ENCODE results near the gene PDYN.

PDYN gene

DNA sequence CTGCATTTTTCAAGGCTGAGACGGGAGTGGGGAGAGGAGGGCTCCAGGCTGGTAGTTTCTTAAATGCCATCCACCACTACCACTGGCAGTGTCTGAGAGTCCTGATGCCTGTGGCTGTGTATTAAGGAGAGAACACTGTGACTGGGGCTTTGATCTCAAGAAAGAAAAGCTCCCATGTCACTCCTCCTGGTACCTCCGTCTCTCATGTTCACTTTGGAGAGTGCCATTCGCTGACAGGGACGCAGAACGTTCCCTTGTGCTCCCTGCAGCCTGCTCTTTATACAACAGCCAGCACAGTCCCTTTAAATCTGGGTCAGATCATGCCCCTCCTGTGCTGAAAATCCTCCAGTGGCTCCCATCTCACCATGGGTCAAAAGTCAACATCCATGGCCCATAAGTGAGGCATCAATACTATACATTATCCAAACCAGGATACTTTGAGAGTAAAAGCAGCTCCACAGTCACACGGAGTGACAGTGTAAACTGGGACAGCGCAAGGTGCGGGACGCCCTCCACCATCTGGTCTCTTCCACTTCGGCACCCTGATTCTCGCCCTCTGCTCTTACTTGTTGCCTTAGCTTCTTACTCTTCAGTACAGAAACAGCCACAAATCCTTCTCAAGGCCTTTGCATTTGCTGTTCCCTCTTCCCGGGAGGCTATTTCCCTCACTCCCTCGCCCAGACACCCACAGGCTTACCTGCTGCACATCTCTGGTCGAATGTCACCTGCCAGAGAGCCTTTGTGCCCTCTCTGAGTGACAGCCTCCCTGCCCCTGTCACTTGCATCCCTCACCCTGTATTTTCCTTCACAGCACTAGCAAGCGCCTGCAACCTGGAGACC lies 20.0 kb downstream of the PDYN start:
- H3K4me3 ChIP-seq (ENCODE audit: low read depth in 1 of 2, low read length in 2 of 2) = no peak overlapping the region
- no peaks in the 10 kb centered on the region for H3K36me3 ChIP-seq (ENCODE audit: control insufficient read depth in 1 of 2, insufficient read depth in 2 of 2, low read length in 2 of 2)
- no peak overlapping the region for H3K27ac ChIP-seq (ENCODE audit: low read depth, low read length)
- no peaks in the 10 kb centered on the region for H3K4me1 ChIP-seq (ENCODE audit: control insufficient read depth in 1 of 2, insufficient read depth in 2 of 2, low read length in 2 of 2)
- H3K9me3 ChIP-seq (ENCODE audit: control insufficient read depth in 1 of 2, low read length in 2 of 2) = no peaks in the 10 kb centered on the region
- H3K27me3 ChIP-seq (ENCODE audit: control insufficient read depth in 1 of 2, insufficient read depth in 2 of 2, low read length in 2 of 2) = peaks cover 0 to 10% of the 10 kb centered on the region in 2 donors
- H3K9ac ChIP-seq (ENCODE audit: low read depth in 1 of 2, low read length in 2 of 2) = no peak overlapping the region

DNA sequence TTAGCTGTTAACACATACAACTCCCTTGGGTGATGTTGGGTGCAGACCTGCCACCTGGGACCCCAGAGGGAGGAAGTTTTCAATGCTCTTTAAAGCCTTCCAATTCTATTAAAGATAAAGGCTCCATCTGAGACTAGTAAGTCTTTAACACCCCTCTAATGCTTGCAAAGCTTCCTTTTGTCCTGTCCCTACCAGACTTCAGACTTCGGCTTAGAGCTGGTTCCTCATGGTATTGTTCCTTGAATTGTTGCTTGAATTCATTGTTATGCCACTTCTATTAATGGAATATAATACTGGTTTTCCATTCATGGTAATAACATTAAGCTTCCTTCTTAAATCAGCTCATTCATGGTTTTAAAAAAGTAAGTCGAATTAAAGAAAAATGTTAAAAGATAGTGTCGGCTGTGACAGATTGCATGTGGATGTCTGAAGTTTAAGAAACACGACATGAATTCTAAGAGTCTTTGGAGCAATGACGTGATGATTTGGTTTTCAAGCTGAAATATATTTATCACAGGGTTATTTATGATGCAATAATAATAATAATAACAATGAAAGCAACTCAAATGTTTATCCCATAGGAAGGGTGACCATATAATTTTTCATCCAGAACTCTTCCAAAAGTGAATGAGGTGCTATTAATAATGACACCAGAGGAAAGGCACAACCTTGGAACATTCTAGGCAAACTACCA lies 21.8 kb downstream of the PDYN start:
- no peaks in the 10 kb centered on the region for H3K9me3 ChIP-seq (ENCODE audit: control insufficient read depth in 1 of 2, low read length in 2 of 2)
- H3K36me3 ChIP-seq (ENCODE audit: control insufficient read depth in 1 of 2, insufficient read depth in 2 of 2, low read length in 2 of 2) = no peaks in the 10 kb centered on the region
- no peak overlapping the region for H3K9ac ChIP-seq (ENCODE audit: low read depth in 1 of 2, low read length in 2 of 2)
- no peaks in the 10 kb centered on the region for H3K4me1 ChIP-seq (ENCODE audit: control insufficient read depth in 1 of 2, insufficient read depth in 2 of 2, low read length in 2 of 2)
- H3K27ac ChIP-seq (ENCODE audit: low read depth, low read length) = no peak overlapping the region
- H3K27me3 ChIP-seq (ENCODE audit: control insufficient read depth in 1 of 2, insufficient read depth in 2 of 2, low read length in 2 of 2) = peaks cover 0 to 4% of the 10 kb centered on the region in 2 donors
- H3K4me3 ChIP-seq (ENCODE audit: low read depth in 1 of 2, low read length in 2 of 2) = no peak overlapping the region

DNA sequence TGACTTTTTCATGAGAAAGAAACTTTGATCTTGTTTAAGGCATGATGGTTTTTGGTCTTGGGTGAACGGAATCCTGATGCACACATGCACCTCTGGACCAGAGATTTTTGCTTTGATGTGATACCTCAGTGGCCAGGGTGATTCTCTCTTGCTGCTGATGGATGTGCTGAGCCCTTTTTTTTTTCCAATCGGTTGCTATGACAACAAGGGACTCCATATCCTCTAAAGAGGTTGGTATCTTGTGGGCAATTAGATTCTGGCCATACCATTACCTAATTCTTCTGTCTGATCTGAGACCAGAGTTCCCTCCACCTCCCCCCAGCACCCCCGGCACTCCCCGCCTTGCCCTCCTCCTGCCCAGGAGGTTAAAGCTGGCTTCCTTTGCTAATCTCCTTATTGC lies 24.9 kb downstream of the PDYN start:
- Histone ChIP-seq H3K27ac (ENCODE audit: low read depth, low read length) (no peak overlapping the region), H3K9ac (ENCODE audit: low read depth in 1 of 2, low read length in 2 of 2) (no peak overlapping the region), H3K4me1 (ENCODE audit: control insufficient read depth in 1 of 2, insufficient read depth in 2 of 2, low read length in 2 of 2) (peaks cover 0 to 7% of the 10 kb centered on the region in 2 donors), H3K36me3 (ENCODE audit: control insufficient read depth in 1 of 2, insufficient read depth in 2 of 2, low read length in 2 of 2) (no peaks in the 10 kb centered on the region), H3K4me3 (ENCODE audit: low read depth in 1 of 2, low read length in 2 of 2) (no peak overlapping the region), H3K27me3 (ENCODE audit: control insufficient read depth in 1 of 2, insufficient read depth in 2 of 2, low read length in 2 of 2) (no peaks in the 10 kb centered on the region), H3K9me3 (ENCODE audit: control insufficient read depth in 1 of 2, low read length in 2 of 2) (no peaks in the 10 kb centered on the region)

DNA sequence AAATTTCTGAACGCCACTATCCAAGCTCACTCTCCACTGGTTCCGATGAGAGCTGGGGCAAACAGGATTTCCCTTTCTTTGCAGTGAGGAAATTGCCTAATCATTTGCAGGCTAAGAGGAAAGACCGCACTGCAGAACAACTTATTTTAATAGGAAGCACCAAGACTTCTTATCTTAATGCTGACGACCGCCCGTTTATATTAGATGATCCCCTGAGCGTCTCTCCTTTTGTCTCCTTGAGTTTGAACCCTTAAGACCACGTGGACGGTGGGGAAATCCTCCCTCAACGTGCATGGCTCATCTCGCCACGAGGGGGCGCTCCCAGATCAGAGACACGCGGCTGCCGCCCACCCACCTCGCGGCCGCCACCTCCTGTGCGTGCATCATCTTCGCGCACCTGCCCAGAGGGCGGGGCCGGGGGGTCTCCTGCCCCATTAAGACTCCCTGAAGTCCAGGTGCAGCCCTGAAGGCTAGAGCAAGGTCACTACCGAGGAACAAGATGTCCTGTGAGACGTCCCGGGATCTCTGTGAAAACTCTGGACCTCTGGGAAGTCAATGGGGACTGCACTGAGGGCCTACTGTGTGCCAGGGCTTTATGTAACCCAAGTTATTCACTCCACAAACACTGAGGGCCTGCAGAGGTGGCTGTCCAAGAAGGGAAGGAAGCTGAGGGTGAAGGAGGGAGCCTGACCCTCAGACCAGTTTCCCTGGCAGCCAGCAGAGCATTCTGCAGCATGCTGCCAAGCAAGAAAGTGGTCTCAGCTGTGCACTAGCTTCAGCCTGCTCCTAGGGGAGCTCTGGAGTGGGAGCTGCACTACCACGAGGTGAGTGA lies 28.1 kb downstream of the PDYN start:
- Histone ChIP-seq H3K9ac (ENCODE audit: low read depth in 1 of 2, low read length in 2 of 2) (no peak overlapping the region), H3K9me3 (ENCODE audit: control insufficient read depth in 1 of 2, low read length in 2 of 2) (no peaks in the 10 kb centered on the region), H3K27ac (ENCODE audit: low read depth, low read length) (no peak overlapping the region)

DNA sequence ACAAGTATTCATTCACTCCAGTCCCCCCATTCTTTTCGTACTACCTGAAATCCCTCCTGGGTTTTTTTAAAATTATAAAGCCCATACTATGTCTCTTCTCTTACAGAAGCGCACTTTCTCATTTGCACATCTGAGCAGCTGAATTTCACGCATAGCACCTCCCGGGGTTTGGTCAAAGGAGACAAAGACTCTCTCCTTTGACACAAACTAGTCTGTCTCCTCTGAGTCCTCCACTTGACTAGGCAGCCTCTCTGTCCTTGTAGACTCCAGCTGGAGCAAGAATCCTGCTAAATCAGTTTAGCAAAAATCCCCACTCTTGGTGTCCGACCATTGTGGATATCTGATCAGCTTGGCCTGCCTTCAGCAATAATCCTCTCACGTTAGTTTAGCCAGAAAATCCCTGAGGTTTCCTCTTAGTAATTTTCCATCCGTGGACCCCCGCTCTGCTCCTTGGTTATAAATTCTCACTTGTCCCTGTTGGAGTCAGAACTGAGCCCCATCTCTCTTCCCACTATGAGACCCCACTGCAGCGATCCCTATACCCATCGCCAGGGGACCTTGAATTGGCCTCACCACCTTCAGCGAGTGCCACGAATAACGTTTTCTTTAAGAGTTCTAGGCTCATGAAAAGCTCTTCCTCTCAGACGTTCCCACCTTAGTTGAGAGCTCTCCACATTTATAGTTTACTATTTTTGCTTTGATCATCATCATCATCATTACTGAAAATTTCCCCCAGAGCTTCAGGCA lies 29.0 kb downstream of the PDYN start:
- peaks cover 0 to 7% of the 10 kb centered on the region in 2 donors for H3K4me1 ChIP-seq (ENCODE audit: control insufficient read depth in 1 of 2, insufficient read depth in 2 of 2, low read length in 2 of 2)
- no peak overlapping the region for H3K9ac ChIP-seq (ENCODE audit: low read depth in 1 of 2, low read length in 2 of 2)
- peaks cover 3 to 4% of the 10 kb centered on the region in 2 donors for H3K27me3 ChIP-seq (ENCODE audit: control insufficient read depth in 1 of 2, insufficient read depth in 2 of 2, low read length in 2 of 2)
- peak overlapping the region in 1 of 2 donors; percentile 22 for H3K4me3 ChIP-seq (ENCODE audit: low read depth in 1 of 2, low read length in 2 of 2)
- H3K27ac ChIP-seq (ENCODE audit: low read depth, low read length) = no peak overlapping the region
- no peaks in the 10 kb centered on the region for H3K9me3 ChIP-seq (ENCODE audit: control insufficient read depth in 1 of 2, low read length in 2 of 2)
- H3K36me3 ChIP-seq (ENCODE audit: control insufficient read depth in 1 of 2, insufficient read depth in 2 of 2, low read length in 2 of 2) = no peaks in the 10 kb centered on the region

More for the DNA sequence above, 28.1 kb downstream of the PDYN start:
- H3K4me3 ChIP-seq (ENCODE audit: low read depth in 1 of 2, low read length in 2 of 2) = peak overlapping the region; percentile 22 to 50
- H3K4me1 ChIP-seq (ENCODE audit: control insufficient read depth in 1 of 2, insufficient read depth in 2 of 2, low read length in 2 of 2) = peaks cover 0 to 7% of the 10 kb centered on the region in 2 donors
- no peaks in the 10 kb centered on the region for H3K36me3 ChIP-seq (ENCODE audit: control insufficient read depth in 1 of 2, insufficient read depth in 2 of 2, low read length in 2 of 2)
- H3K27me3 ChIP-seq (ENCODE audit: control insufficient read depth in 1 of 2, insufficient read depth in 2 of 2, low read length in 2 of 2) = peaks cover 3 to 4% of the 10 kb centered on the region in 2 donors

DNA sequence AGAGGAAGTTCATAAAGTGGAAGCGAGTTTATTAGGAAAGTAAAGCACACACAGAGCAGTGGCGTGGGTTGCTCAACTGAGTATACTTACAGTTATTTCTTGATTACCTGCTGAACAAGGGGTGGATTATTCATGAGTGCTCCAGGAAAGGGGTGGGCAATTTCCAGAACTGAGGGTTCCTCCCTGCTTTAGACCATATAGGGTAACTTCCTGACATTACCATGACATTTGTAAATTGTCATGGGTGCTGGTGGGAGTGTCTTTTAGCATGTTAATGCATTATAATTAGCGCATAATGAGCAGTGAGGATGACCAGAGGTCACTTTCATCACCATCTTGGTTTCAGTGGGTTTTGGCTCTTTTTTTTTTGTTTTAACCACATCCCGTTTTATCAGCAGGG lies 29.8 kb downstream of the PDYN start:
- H3K4me3 ChIP-seq (ENCODE audit: low read depth in 1 of 2, low read length in 2 of 2) = no peak overlapping the region

DNA sequence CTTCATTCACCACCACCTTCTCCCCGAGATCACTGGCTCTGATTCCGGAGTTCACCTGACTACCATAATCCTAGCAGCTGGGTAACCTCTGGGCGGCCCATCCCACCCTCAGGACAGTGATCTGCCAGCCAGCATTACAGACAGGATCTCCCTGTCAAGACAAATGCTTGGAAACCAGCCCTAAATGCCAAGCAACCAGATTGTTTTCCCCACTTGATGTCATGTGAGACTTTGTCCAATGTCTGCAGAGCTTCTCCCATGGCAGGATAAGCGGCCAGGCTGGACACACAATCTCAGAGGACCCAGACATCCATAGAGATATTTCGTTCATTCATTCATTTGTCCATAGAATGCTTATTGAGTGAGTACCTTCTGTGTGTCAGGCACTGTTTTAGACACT lies 32.5 kb downstream of the PDYN start:
- peaks cover 3 to 4% of the 10 kb centered on the region in 2 donors for H3K27me3 ChIP-seq (ENCODE audit: control insufficient read depth in 1 of 2, insufficient read depth in 2 of 2, low read length in 2 of 2)
- H3K27ac ChIP-seq (ENCODE audit: low read depth, low read length) = no peak overlapping the region
- no peaks in the 10 kb centered on the region for H3K9me3 ChIP-seq (ENCODE audit: control insufficient read depth in 1 of 2, low read length in 2 of 2)
- no peaks in the 10 kb centered on the region for H3K36me3 ChIP-seq (ENCODE audit: control insufficient read depth in 1 of 2, insufficient read depth in 2 of 2, low read length in 2 of 2)
- no peak overlapping the region for H3K4me3 ChIP-seq (ENCODE audit: low read depth in 1 of 2, low read length in 2 of 2)
- peaks cover 0 to 7% of the 10 kb centered on the region in 2 donors for H3K4me1 ChIP-seq (ENCODE audit: control insufficient read depth in 1 of 2, insufficient read depth in 2 of 2, low read length in 2 of 2)
- no peak overlapping the region for H3K9ac ChIP-seq (ENCODE audit: low read depth in 1 of 2, low read length in 2 of 2)

More for the DNA sequence above, 29.8 kb downstream of the PDYN start:
- H3K9ac ChIP-seq (ENCODE audit: low read depth in 1 of 2, low read length in 2 of 2) = no peak overlapping the region
- H3K27me3 ChIP-seq (ENCODE audit: control insufficient read depth in 1 of 2, insufficient read depth in 2 of 2, low read length in 2 of 2) = peaks cover 3 to 4% of the 10 kb centered on the region in 2 donors
- H3K36me3 ChIP-seq (ENCODE audit: control insufficient read depth in 1 of 2, insufficient read depth in 2 of 2, low read length in 2 of 2) = no peaks in the 10 kb centered on the region
- H3K4me1 ChIP-seq (ENCODE audit: control insufficient read depth in 1 of 2, insufficient read depth in 2 of 2, low read length in 2 of 2) = peaks cover 0 to 7% of the 10 kb centered on the region in 2 donors
- no peak overlapping the region for H3K27ac ChIP-seq (ENCODE audit: low read depth, low read length)
- H3K9me3 ChIP-seq (ENCODE audit: control insufficient read depth in 1 of 2, low read length in 2 of 2) = no peaks in the 10 kb centered on the region

DNA sequence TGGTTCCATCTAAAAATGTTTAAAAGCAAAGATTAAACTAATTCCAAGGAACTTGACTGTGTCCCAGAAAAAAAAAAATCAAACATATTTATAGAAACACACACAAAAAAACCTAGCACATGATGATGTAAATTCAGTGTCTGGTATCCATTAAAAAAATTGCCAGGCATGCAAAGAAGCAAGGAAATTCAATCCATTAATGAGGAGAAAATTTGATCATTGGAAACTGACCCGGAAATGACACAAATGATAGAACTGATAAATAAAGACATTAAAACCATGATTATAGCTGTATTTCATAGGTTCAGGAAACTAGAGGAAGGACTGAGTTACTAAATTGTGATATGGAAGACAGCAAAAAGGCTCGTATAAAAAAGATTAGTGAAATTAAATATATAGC lies 34.7 kb downstream of the PDYN start:
- H3K9me3 ChIP-seq (ENCODE audit: control insufficient read depth in 1 of 2, low read length in 2 of 2) = no peaks in the 10 kb centered on the region
- H3K4me3 ChIP-seq (ENCODE audit: low read depth in 1 of 2, low read length in 2 of 2) = no peak overlapping the region
- H3K36me3 ChIP-seq (ENCODE audit: control insufficient read depth in 1 of 2, insufficient read depth in 2 of 2, low read length in 2 of 2) = no peaks in the 10 kb centered on the region
- H3K9ac ChIP-seq (ENCODE audit: low read depth in 1 of 2, low read length in 2 of 2) = no peak overlapping the region
- peaks cover 3 to 4% of the 10 kb centered on the region in 2 donors for H3K27me3 ChIP-seq (ENCODE audit: control insufficient read depth in 1 of 2, insufficient read depth in 2 of 2, low read length in 2 of 2)
- no peak overlapping the region for H3K27ac ChIP-seq (ENCODE audit: low read depth, low read length)
- H3K4me1 ChIP-seq (ENCODE audit: control insufficient read depth in 1 of 2, insufficient read depth in 2 of 2, low read length in 2 of 2) = no peaks in the 10 kb centered on the region

DNA sequence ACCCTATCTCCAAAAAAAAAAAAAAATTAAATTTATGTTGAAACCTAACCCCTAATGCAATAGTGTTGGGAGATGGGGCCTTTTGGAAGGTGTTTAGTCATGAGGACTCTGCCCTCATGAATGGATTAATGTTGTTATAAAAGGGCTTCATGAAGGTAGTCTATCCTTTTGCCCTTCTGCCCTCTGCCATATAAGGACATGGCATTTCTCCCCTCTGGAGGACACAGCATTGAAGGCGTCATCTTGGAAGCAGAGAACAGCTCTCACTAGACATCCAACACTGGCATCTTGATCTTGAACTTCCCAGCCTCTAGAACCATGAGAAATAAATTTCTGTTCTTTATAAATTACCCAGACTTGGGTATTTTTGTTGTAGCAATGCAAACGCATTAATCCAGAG lies 35.4 kb downstream of the PDYN start:
- Histone ChIP-seq H3K9me3 (ENCODE audit: control insufficient read depth in 1 of 2, low read length in 2 of 2) (no peaks in the 10 kb centered on the region), H3K27me3 (ENCODE audit: control insufficient read depth in 1 of 2, insufficient read depth in 2 of 2, low read length in 2 of 2) (peaks cover 3 to 4% of the 10 kb centered on the region in 2 donors), H3K36me3 (ENCODE audit: control insufficient read depth in 1 of 2, insufficient read depth in 2 of 2, low read length in 2 of 2) (no peaks in the 10 kb centered on the region), H3K9ac (ENCODE audit: low read depth in 1 of 2, low read length in 2 of 2) (no peak overlapping the region), H3K27ac (ENCODE audit: low read depth, low read length) (no peak overlapping the region), H3K4me1 (ENCODE audit: control insufficient read depth in 1 of 2, insufficient read depth in 2 of 2, low read length in 2 of 2) (no peaks in the 10 kb centered on the region), H3K4me3 (ENCODE audit: low read depth in 1 of 2, low read length in 2 of 2) (no peak overlapping the region)

Measured in duodenal mucosa (tissue), 2 donors.